Endodermal cell (in vitro differentiated cells): ENCODE data around the gene SHBG. TPM values are rescaled to one million over a fixed set of nuclear protein-coding genes. Genes with fewer than 3 reads are reported as not detected.
"Not testable (repeated sequence)": the region's sequence is repeated elsewhere in the genome, so short reads cannot be mapped to it uniquely, and the experiment has no call there.

Experiments used
- DNase-seq: peaks from one replicate; pipeline ENCODE4 v3.0.0-alpha.2; 2017
- H3K27ac ChIP-seq: 2 replicates; pipeline ENCODE4 v1.5.1; 2013; ENCODE audit warnings: mild to moderate bottlenecking, low read depth, low read length, moderate library complexity
- H3K27me3 ChIP-seq: 2 replicates; pipeline ENCODE4 v1.6.1; 2013; ENCODE audit warnings: mild to moderate bottlenecking, low read length, moderate library complexity; ENCODE audit not compliant: insufficient read depth, control insufficient read depth, poor library complexity, severe bottlenecking
- H3K36me3 ChIP-seq: 2 replicates; pipeline ENCODE4 v1.7.0; 2013; ENCODE audit warnings: mild to moderate bottlenecking, low read length, moderate library complexity; ENCODE audit not compliant: control insufficient read depth, insufficient read depth
- H3K4me1 ChIP-seq: one replicate; pipeline ENCODE4 v1.7.0; 2013; ENCODE audit warnings: low read length; ENCODE audit not compliant: control insufficient read depth, insufficient read depth
- H3K4me3 ChIP-seq: 2 replicates; pipeline ENCODE4 v1.5.1; 2013; ENCODE audit warnings: mild to moderate bottlenecking, low read length, moderate library complexity
- H3K9ac ChIP-seq: 2 replicates; pipeline ENCODE4 v1.6.1; 2013; ENCODE audit warnings: mild to moderate bottlenecking, low read length, moderate library complexity; ENCODE audit not compliant: poor library complexity, severe bottlenecking; ENCODE audit errors: extremely low read depth
- H3K9me3 ChIP-seq: 2 replicates; pipeline ENCODE4 v1.6.1; 2013; ENCODE audit warnings: mild to moderate bottlenecking, low read length, moderate library complexity; ENCODE audit not compliant: control insufficient read depth
- H3K27ac Mint-ChIP-seq: 2 replicates; pipeline ENCODE4 v1.8.0; 2020; ENCODE audit warnings: mixed read lengths
- H3K27me3 Mint-ChIP-seq: 2 replicates; pipeline ENCODE4 v1.8.0; 2021; ENCODE audit warnings: mild to moderate bottlenecking, mixed read lengths; ENCODE audit not compliant: insufficient read depth
- H3K36me3 Mint-ChIP-seq: 2 replicates; pipeline ENCODE4 v1.8.0; 2020; ENCODE audit warnings: low read depth, mixed read lengths
- H3K4me1 Mint-ChIP-seq: 2 replicates; pipeline ENCODE4 v1.8.0; 2020; ENCODE audit warnings: mixed read lengths
- H3K4me3 Mint-ChIP-seq: 2 replicates; pipeline ENCODE4 v1.8.0; 2020; ENCODE audit warnings: mild to moderate bottlenecking, moderate library complexity, mixed read lengths
- H3K9me3 Mint-ChIP-seq: 2 replicates; pipeline ENCODE4 v1.8.0; 2020; ENCODE audit warnings: mild to moderate bottlenecking, mixed read lengths
- WGBS, 2 experiments: methylation state at CpG; one replicate each; pipeline versions ENCODE4 v1.1.5 to v1.1.7; 2013; ENCODE audit warnings: missing lambda C conversion rate in 2 of 2, mixed read lengths in 1 of 2; ENCODE audit not compliant: insufficient coverage in 1 of 2, insufficient read length in 1 of 2; 5-methylcytosine and 5-hydroxymethylcytosine counted together
- total RNA-seq, 2 donors: library from RNA; stranded (reverse); fragmentation: NEBNext Ultra II Directional in 1 of 2; extraction: Animal tissue kit (Norgen Biotek cat#: 25700) in 1 of 2; gene quantifications; 2 replicates in 1 of 2; 3 replicates in 1 of 2; pipeline ENCODE4 v1.2.1, GENCODE V29; 2021
- TF ChIP-seq, protein P1 (sequence below): fragments of 200-600 bp; sonication (generic); conservative IDR thresholded peaks from 2 replicates; pipeline ENCODE4 v1.5.0; 2021; ENCODE audit warnings: antibody characterized with exemption, mild to moderate bottlenecking

SHBG gene
- total RNA-seq, 2 donors from 2014 or later = 0.77 to 1.9 TPM

DNA sequence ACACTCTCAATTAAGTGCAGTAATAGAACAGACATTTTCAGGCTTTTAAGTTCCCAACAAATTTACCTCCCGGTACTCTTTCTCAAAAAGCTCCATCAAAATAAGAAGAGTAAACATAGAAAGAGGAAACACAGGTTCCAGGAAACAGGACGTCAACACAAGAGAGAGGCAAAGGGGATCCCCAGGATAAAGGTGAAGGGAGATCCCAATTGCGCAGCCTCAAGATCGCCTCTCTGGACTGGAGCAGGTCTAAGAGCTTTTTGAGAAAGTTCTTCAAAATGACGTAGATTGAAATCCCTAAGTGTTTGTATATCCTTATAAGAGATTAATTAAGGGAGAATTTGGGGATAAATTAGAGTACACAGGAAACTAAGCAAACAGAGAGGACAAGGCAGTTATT is 11.3 kb upstream of the SHBG start:
- H3K9ac ChIP-seq = no peak overlapping the region
- Mint-ChIP-seq H3K27me3 (no peaks in the 10 kb centered on the region), H3K4me3 (no peak overlapping the region), H3K9me3 (no peaks in the 10 kb centered on the region), H3K27ac (no peak overlapping the region), H3K4me1 (peaks cover 3% of the 10 kb centered on the region), H3K36me3 (no peaks in the 10 kb centered on the region)
- TF ChIP-seq, protein P1, sequence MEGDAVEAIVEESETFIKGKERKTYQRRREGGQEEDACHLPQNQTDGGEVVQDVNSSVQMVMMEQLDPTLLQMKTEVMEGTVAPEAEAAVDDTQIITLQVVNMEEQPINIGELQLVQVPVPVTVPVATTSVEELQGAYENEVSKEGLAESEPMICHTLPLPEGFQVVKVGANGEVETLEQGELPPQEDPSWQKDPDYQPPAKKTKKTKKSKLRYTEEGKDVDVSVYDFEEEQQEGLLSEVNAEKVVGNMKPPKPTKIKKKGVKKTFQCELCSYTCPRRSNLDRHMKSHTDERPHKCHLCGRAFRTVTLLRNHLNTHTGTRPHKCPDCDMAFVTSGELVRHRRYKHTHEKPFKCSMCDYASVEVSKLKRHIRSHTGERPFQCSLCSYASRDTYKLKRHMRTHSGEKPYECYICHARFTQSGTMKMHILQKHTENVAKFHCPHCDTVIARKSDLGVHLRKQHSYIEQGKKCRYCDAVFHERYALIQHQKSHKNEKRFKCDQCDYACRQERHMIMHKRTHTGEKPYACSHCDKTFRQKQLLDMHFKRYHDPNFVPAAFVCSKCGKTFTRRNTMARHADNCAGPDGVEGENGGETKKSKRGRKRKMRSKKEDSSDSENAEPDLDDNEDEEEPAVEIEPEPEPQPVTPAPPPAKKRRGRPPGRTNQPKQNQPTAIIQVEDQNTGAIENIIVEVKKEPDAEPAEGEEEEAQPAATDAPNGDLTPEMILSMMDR = no peak
- no peak overlapping the region for H3K27ac ChIP-seq
- DNase-seq = no peak
- WGBS, 2 experiments = 92 to 94% methylated on average over 4 to 5 of the region's 5 CpGs
- H3K9me3 ChIP-seq = no peaks in the 10 kb centered on the region
- no peaks in the 10 kb centered on the region for H3K4me1 ChIP-seq
- H3K36me3 ChIP-seq = no peaks in the 10 kb centered on the region
- H3K4me3 ChIP-seq = no peak overlapping the region
- no peaks in the 10 kb centered on the region for H3K27me3 ChIP-seq

DNA sequence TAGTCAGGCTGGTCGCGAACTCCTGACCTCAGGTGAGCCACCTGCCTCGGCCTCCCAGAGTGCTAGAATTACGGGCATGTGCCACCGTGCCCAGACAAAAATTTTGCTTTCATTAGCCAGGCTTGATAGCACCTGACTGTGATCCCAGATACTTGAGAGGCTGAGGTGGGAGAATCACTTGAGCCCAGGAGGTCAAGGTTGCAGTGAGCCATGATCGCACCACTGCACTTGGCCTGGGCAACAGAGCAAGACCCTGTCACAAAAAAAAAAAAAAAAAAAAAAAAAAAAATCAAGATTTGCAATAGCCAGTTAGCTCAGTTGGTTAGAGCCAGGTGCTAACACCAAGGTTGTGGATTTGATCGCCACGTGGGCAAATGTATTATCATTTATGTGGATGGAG is 9.1 kb upstream of the SHBG start:
- Mint-ChIP-seq H3K4me1 (no peaks in the 10 kb centered on the region), H3K27ac (no peak overlapping the region), H3K4me3 (no peak overlapping the region), H3K36me3 (no peaks in the 10 kb centered on the region), H3K27me3 (no peaks in the 10 kb centered on the region), H3K9me3 (no peaks in the 10 kb centered on the region)
- no peak for DNase-seq
- no peaks in the 10 kb centered on the region for H3K9me3 ChIP-seq
- no peak overlapping the region for H3K9ac ChIP-seq
- H3K27ac ChIP-seq = no peak overlapping the region
- H3K4me3 ChIP-seq = no peak overlapping the region
- TF ChIP-seq, protein P1 = no peak
- H3K36me3 ChIP-seq = peaks cover 3% of the 10 kb centered on the region
- no peaks in the 10 kb centered on the region for H3K27me3 ChIP-seq
- WGBS, 2 experiments = 89 to 90% methylated on average over 5 to 8 of the region's 8 CpGs
- H3K4me1 ChIP-seq = no peaks in the 10 kb centered on the region

- TF ChIP-seq, protein P1 = no peak
- H3K27me3 ChIP-seq = no peaks in the 10 kb centered on the region
- no peak for DNase-seq
- H3K4me1 ChIP-seq = peaks cover 4% of the 10 kb centered on the region
- no peak overlapping the region for H3K4me3 Mint-ChIP-seq
- H3K27ac ChIP-seq = no peak overlapping the region
- no peaks in the 10 kb centered on the region for H3K27me3 Mint-ChIP-seq
- H3K36me3 ChIP-seq = peaks cover 10% of the 10 kb centered on the region
- peaks cover 9% of the 10 kb centered on the region for H3K4me1 Mint-ChIP-seq
- H3K27ac Mint-ChIP-seq = no peak overlapping the region
- no peak overlapping the region for H3K4me3 ChIP-seq
- H3K36me3 Mint-ChIP-seq = peaks cover 8% of the 10 kb centered on the region
- no peaks in the 10 kb centered on the region for H3K9me3 ChIP-seq
- no peaks in the 10 kb centered on the region for H3K9me3 Mint-ChIP-seq
- 88 to 91% methylated on average over 3 to 5 of the region's 5 CpGs for WGBS, 2 experiments
- no peak overlapping the region for H3K9ac ChIP-seq
Observed at GRCh38 chr17:7623661-7624060, 6.3 kb upstream of the SHBG start.

DNA sequence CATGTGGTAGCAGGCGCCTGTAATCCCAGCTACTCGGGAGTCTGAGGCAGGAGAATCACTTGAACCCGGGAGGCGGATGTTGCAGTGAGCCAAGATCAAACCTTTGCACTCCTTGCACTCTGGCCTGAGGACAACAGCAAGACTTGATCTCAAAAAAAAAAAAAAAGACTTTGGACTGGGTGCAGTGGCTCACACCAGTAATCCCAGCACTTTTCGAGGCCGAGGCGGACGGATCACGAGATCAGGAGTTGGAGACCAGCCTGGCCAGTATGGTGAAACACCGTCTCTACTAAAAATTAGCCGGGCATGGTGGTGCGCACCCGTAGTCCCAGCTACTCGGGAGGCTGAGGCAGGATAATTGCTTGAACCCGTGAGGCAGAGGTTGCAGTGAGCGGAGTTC is 4.2 kb upstream of the SHBG start:
- not testable (repeated sequence) for H3K4me1 Mint-ChIP-seq, H3K4me1 ChIP-seq, H3K27me3 ChIP-seq, H3K9me3 Mint-ChIP-seq, H3K27ac ChIP-seq, H3K27ac Mint-ChIP-seq, H3K4me3 ChIP-seq, H3K36me3 Mint-ChIP-seq, H3K9ac ChIP-seq, H3K27me3 Mint-ChIP-seq, H3K9me3 ChIP-seq, DNase-seq, H3K36me3 ChIP-seq
- peak overlapping the region; percentile 86 for H3K4me3 Mint-ChIP-seq
- WGBS, 2 experiments = 96 to 98% methylated on average over 14 to 16 of the region's 16 CpGs
